ENCODE data around the gene POF1B.
"Not testable (repeated sequence)": the region's sequence is repeated elsewhere in the genome, so short reads cannot be mapped to it uniquely, and the experiment has no call there.

POF1B gene

GRCh38 chrX:85379174-85379907, at the start of gene POF1B:
Gene POF1B, minus strand, starts transcription at chrX:85379665. Its CDS starts 211 bp downstream, at chrX:85379454.
- DNase-seq = no peak

- no peak for DNase-seq
Observed at GRCh38 chrX:85429066-85429465, 49.6 kb upstream of the POF1B start.

GRCh38 chrX:85419293-85419692, 39.8 kb upstream of the POF1B start:
- no peak for DNase-seq

- DNase-seq = no peak
Observed at GRCh38 chrX:85391878-85392238, 12.4 kb upstream of the POF1B start.

- DNase-seq = no peak
Observed at GRCh38 chrX:85391185-85391877, 11.9 kb upstream of the POF1B start.

GRCh38 chrX:85381602-85382001, 2.1 kb upstream of the POF1B start:
- DNase-seq = no peak

GRCh38 chrX:85378461-85378860, 1.0 kb downstream of the POF1B start:
- DNase-seq = no peak

- no peak for DNase-seq
Observed at GRCh38 chrX:85375333-85375738, 4.1 kb downstream of the POF1B start.

- no peak for DNase-seq
Observed at GRCh38 chrX:85365370-85365995, 14.0 kb downstream of the POF1B start.

- no peak for DNase-seq
Observed at GRCh38 chrX:85359051-85359450, 20.4 kb downstream of the POF1B start.

GRCh38 chrX:85345523-85345922, 33.9 kb downstream of the POF1B start:
- DNase-seq = no peak

- no peak for DNase-seq
Observed at GRCh38 chrX:85327060-85327333, 52.5 kb downstream of the POF1B start.

GRCh38 chrX:85326234-85327059, 53.0 kb downstream of the POF1B start:
- DNase-seq = no peak

GRCh38 chrX:85311348-85311747, 68.1 kb downstream of the POF1B start:
- not testable (repeated sequence) for DNase-seq

- DNase-seq = no peak
Observed at GRCh38 chrX:85309717-85310116, 69.7 kb downstream of the POF1B start.

GRCh38 chrX:85303544-85303943, 75.9 kb downstream of the POF1B start:
- no peak for DNase-seq

- DNase-seq = no peak
Observed at GRCh38 chrX:85288992-85289723, 90.3 kb downstream of the POF1B start.

- DNase-seq = not testable (repeated sequence)
Observed at GRCh38 chrX:85285286-85285685, 94.2 kb downstream of the POF1B start.

GRCh38 chrX:85244450-85245211, 134.8 kb downstream of the POF1B start:
- no peak for DNase-seq

- peak; percentile 4 for DNase-seq
Observed at GRCh38 chrX:85243761-85244449, 135.6 kb downstream of the POF1B start, which contains the start of the genes SATL1 and ZNF711. Gene SATL1, minus strand, starts transcription at chrX:85243779. Its CDS starts 134,811 bp downstream, at chrX:85108968. Gene ZNF711, plus strand, starts transcription at chrX:85243991. Its CDS starts 3,582 bp downstream, at chrX:85247573.

GRCh38 chrX:85243155-85243554, 136.3 kb downstream of the POF1B start:
- DNase-seq = no peak

Data from T1000 (cell line).